H1 (cell line): ENCODE measurements around the gene SETDB2. TPM values are rescaled to one million over a fixed set of nuclear protein-coding genes. Genes with fewer than 3 reads are reported as not detected.

ENCODE experiments used
- ZNF274 ChIP-seq: IDR thresholded peaks from 2 replicates; pipeline ENCODE4 v1.7.0; 2012; ENCODE audit warnings: low read length, borderline replicate concordance; ENCODE audit errors: extremely low read depth
- polyA plus RNA-seq, 7 experiments: library from polyadenylated mRNA; depleted of rRNA in 3 of 7; stranded (reverse) in 5 of 7; unstranded in 2 of 7; fragments of >200 nt in 5 of 7; fragments of 200-250 nt in 2 of 7; gene quantifications; 1 replicate in 5 of 7; 2 replicates in 1 of 7; 4 replicates in 1 of 7; pipeline versions ENCODE4 v1.2.1 to v1.2.3, GENCODE V29; 2011 to 2013; ENCODE audit warnings: missing spikeins in 2 of 7, mixed read lengths in 2 of 7
- total RNA-seq: library from RNA; stranded (reverse); fragmentation: NEBNext Ultra II Directional; extraction: Animal tissue kit (Norgen Biotek cat#: 25700); gene quantifications from 2 replicates; pipeline ENCODE4 v1.2.1, GENCODE V29; 2021
- TF ChIP-seq, protein P1 (sequence below): fragments of 300-600 bp; sonication (generic); IDR thresholded peaks from 2 replicates; pipeline ENCODE4 v1.7.1; 2012; ENCODE audit warnings: low read length, moderate library complexity, mild to moderate bottlenecking, inconsistent platforms; ENCODE audit not compliant: insufficient replicate concordance

The SETDB2 gene
- total and polyA plus RNA-seq, 2 of the 8 experiments (the other 6 are each of a cell fraction or from before 2014, with no cell fraction given) = 1.2 to 6.1 TPM

DNA sequence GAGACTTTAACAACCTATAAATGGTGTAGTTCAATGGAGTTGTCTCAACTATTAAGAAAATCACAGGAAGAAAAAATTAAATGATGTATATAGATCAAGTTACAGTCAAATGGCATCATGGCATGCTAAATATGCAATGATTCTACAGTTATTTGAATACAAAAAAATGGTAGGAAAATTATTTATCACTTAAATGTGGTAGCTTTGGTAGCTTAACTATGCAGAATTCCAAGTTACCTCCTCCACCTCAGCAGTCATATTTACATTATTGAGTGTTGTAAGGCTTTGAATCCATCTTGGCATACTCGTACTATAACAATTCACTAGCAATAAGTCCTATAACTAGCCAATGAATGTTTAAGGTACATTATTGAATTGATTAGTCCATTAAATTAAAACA is 37.0 kb upstream of the SETDB2 start (continued):
- TF ChIP-seq, protein P1, sequence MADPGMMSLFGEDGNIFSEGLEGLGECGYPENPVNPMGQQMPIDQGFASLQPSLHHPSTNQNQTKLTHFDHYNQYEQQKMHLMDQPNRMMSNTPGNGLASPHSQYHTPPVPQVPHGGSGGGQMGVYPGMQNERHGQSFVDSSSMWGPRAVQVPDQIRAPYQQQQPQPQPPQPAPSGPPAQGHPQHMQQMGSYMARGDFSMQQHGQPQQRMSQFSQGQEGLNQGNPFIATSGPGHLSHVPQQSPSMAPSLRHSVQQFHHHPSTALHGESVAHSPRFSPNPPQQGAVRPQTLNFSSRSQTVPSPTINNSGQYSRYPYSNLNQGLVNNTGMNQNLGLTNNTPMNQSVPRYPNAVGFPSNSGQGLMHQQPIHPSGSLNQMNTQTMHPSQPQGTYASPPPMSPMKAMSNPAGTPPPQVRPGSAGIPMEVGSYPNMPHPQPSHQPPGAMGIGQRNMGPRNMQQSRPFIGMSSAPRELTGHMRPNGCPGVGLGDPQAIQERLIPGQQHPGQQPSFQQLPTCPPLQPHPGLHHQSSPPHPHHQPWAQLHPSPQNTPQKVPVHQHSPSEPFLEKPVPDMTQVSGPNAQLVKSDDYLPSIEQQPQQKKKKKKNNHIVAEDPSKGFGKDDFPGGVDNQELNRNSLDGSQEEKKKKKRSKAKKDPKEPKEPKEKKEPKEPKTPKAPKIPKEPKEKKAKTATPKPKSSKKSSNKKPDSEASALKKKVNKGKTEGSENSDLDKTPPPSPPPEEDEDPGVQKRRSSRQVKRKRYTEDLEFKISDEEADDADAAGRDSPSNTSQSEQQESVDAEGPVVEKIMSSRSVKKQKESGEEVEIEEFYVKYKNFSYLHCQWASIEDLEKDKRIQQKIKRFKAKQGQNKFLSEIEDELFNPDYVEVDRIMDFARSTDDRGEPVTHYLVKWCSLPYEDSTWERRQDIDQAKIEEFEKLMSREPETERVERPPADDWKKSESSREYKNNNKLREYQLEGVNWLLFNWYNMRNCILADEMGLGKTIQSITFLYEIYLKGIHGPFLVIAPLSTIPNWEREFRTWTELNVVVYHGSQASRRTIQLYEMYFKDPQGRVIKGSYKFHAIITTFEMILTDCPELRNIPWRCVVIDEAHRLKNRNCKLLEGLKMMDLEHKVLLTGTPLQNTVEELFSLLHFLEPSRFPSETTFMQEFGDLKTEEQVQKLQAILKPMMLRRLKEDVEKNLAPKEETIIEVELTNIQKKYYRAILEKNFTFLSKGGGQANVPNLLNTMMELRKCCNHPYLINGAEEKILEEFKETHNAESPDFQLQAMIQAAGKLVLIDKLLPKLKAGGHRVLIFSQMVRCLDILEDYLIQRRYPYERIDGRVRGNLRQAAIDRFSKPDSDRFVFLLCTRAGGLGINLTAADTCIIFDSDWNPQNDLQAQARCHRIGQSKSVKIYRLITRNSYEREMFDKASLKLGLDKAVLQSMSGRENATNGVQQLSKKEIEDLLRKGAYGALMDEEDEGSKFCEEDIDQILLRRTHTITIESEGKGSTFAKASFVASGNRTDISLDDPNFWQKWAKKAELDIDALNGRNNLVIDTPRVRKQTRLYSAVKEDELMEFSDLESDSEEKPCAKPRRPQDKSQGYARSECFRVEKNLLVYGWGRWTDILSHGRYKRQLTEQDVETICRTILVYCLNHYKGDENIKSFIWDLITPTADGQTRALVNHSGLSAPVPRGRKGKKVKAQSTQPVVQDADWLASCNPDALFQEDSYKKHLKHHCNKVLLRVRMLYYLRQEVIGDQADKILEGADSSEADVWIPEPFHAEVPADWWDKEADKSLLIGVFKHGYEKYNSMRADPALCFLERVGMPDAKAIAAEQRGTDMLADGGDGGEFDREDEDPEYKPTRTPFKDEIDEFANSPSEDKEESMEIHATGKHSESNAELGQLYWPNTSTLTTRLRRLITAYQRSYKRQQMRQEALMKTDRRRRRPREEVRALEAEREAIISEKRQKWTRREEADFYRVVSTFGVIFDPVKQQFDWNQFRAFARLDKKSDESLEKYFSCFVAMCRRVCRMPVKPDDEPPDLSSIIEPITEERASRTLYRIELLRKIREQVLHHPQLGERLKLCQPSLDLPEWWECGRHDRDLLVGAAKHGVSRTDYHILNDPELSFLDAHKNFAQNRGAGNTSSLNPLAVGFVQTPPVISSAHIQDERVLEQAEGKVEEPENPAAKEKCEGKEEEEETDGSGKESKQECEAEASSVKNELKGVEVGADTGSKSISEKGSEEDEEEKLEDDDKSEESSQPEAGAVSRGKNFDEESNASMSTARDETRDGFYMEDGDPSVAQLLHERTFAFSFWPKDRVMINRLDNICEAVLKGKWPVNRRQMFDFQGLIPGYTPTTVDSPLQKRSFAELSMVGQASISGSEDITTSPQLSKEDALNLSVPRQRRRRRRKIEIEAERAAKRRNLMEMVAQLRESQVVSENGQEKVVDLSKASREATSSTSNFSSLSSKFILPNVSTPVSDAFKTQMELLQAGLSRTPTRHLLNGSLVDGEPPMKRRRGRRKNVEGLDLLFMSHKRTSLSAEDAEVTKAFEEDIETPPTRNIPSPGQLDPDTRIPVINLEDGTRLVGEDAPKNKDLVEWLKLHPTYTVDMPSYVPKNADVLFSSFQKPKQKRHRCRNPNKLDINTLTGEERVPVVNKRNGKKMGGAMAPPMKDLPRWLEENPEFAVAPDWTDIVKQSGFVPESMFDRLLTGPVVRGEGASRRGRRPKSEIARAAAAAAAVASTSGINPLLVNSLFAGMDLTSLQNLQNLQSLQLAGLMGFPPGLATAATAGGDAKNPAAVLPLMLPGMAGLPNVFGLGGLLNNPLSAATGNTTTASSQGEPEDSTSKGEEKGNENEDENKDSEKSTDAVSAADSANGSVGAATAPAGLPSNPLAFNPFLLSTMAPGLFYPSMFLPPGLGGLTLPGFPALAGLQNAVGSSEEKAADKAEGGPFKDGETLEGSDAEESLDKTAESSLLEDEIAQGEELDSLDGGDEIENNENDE = no peak
- no peak for TF ChIP-seq ZNF274
- TF ChIP-seq, all 59 proteins: peak for 0
